ENCODE data around the gene OR56A4.

DNA sequence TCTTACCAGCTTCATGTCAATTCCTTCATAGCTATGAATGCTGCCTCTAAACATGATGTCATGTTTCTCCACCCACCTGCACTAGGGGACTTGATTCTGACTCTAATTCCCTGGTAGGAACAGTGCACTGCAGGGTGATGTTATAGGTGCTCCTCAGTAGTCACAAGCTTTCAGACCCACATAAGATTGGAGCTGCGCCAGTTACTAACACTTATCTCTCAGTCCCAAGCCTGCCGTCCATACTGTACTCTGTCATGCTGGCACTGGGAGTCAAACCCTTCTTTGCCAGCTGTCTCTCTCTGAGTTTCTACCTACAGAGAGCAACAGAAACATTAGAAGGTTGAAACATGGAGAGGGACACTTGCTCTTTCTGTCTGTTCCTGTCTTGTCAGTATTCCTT is 18.3 kb upstream of the OR56A4 start:
- no peak for TF ChIP-seq CTCF (IDR thresholded peaks at IDR 0.05)
- no peak for TF ChIP-seq POLR2A (IDR thresholded peaks at IDR 0.05)
- TF ChIP-seq POLR2AphosphoS5 (IDR thresholded peaks at IDR 0.05): no peak
- TF ChIP-seq EP300 (IDR thresholded peaks at IDR 0.05): no peak

Measured in suprapubic skin (tissue), 4 donors.